GM13977 (cell line): Measurements from ENCODE around the gene EFS.

ENCODE experiments used
- DNase-seq: peaks from one replicate; pipeline ENCODE4 v3.0.0; 2012; ENCODE audit warnings: low spot score
- in situ Hi-C: fragments of 300-500 bp; cut with MboI; formaldehyde crosslinking; loops from one replicate; pipeline ENCODE4 v1.12.0; 2022; ENCODE audit warnings: low sequenced_read_pairs, low pct_unique_long_range_greater_than_20kb, mixed read lengths, inconsistent platforms; ENCODE audit not compliant: unreplicated experiment
- TF ChIP-seq, protein P1 (sequence below): IDR thresholded peaks from 2 replicates; pipeline ENCODE4 v1.5.1; 2012; ENCODE audit warnings: mild to moderate bottlenecking, control low read depth; ENCODE audit not compliant: insufficient read depth; ENCODE audit errors: extremely low read depth, missing control alignments

Gene EFS

DNA sequence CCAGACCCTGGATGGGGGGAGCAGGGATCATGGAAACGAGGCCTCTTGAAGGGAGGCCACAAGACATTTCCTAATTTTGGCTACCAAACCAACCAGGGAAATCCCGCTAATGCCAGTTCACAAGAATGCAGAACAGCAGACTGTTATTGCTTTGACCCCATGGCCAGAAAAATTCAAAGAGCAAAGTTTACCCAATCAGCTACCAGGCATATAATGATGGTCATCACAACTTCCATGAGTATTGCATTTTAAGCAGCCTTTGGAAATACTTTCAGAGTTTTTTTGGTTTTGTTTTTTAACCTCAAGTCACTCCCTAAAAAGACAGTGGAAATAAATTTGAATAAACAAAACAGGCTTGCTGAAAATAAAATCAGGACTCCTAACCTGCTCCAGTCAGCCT lies 7.5 kb upstream of the EFS start, which contains the start of gene IL25:
TSS of gene IL25 (plus strand) at position 301 of the 400 bp plus-strand sequence.
- no peak for DNase-seq
- TF ChIP-seq, protein P1, sequence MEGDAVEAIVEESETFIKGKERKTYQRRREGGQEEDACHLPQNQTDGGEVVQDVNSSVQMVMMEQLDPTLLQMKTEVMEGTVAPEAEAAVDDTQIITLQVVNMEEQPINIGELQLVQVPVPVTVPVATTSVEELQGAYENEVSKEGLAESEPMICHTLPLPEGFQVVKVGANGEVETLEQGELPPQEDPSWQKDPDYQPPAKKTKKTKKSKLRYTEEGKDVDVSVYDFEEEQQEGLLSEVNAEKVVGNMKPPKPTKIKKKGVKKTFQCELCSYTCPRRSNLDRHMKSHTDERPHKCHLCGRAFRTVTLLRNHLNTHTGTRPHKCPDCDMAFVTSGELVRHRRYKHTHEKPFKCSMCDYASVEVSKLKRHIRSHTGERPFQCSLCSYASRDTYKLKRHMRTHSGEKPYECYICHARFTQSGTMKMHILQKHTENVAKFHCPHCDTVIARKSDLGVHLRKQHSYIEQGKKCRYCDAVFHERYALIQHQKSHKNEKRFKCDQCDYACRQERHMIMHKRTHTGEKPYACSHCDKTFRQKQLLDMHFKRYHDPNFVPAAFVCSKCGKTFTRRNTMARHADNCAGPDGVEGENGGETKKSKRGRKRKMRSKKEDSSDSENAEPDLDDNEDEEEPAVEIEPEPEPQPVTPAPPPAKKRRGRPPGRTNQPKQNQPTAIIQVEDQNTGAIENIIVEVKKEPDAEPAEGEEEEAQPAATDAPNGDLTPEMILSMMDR = no peak
- in situ Hi-C loops = no loop called here

GRCh38 chr14:23371865-23372264 lies 6.9 kb upstream of the EFS start:
- TF ChIP-seq, protein P1 = no peak
- in situ Hi-C loops = no loop called here
- no peak for DNase-seq

GRCh38 chr14:23370221-23370620 lies 5.2 kb upstream of the EFS start:
- no peak for DNase-seq
- in situ Hi-C loops = no loop called here
- TF ChIP-seq, protein P1 = no peak

GRCh38 chr14:23366426-23366921 lies 1.5 kb upstream of the EFS start:
- in situ Hi-C loops = no loop called here
- DNase-seq = no peak
- TF ChIP-seq, protein P1 = no peak

DNA sequence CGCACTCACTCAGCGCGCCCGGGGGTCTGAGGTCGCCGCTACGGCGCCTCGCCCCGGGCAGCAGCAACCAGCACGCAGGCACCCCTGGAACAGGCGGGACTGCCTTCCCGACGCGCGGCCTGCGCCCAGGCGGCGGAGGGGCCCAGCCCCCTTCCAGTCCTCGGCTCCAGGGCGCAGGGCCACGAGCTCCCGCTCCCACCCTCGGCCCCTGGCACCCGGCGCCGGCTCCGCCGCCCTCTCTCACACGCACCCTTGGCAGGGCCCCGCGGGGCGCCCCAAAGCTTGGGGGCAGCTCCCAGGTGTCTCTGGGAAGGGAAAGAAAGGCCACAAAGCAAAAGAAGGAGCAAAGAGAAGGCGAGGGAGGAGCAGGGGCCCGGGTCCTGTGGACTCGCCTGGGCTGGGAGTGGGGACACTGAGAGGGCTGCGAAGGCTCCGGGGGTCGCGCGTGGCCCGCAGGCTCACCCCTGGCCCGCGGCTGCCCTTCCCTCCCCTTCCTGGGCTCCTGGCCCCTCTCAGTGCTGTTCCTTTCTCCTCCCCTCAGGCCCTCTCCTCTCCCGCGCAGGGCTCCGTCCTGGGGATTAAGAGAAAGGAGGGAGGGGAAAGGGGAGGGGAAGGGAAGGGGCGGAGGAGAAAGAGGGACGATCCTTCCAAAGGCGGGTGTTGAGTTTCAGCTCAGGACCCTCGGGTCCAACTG lies 907 bp upstream of the EFS start:
- TF ChIP-seq, protein P1 = no peak
- in situ Hi-C loops = no loop called here
- DNase-seq = no peak

DNA sequence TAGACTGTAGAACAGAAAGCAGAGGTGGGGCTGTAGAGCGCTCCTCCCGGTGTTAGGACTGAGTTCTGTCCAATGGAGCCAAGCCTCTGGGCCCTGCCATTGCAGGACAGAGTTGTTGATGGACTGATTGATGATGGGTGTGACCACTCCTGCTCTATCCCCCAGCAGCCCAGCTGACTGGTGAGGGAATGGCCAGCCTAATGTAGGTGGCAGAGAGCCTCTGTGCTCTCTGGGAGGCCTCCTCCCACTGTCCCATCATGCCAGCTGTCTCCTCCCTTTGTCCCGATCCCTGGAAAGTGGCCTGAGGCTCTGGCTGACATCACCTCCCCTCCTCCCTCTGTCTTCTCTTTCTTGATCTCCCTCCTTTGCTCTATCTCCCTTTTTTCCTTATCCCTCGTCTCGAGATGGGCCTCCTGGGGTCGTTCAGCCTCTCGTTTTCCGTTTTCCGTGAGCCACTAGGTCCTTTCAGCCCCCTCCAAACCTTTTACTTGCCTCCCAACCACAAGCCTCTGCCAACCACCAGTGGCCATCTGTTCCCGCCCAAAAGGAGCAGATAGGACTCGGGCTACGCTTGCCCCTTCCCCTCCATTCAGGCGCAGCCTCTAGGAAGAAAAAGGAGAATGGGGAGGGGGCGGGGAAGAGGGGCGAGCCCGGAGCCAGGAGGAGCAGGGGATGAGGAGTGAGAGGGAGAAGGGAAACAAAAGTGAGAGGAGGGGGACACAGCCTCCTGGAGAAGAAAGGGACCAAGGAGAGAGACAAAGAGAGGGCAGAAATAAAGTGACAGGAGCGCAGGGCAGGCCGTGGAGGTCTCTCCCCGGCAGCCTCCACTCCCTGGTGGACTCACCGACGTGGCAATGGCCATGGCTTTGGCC lies 572 bp downstream of the EFS start:
- in situ Hi-C loops = no loop called here
- TF ChIP-seq, protein P1 = no peak
- DNase-seq = no peak
